Stimulated activated CD8-positive, alpha-beta memory T cell treated with anti-CD3 and anti-CD28 coated beads, Interleukin-7, amount 100 ng/mL, for 48 hours (primary cell): ENCODE results near the gene LIPM.
"Not testable (repeated sequence)": the region's sequence is repeated elsewhere in the genome, so short reads cannot be mapped to it uniquely, and the experiment has no call there.

Experiments used
- DNase-seq, 2 donors: peaks; one replicate each; pipeline ENCODE4 v3.0.0-alpha.2; 2020; ENCODE audit warnings: low read depth in 1 of 2; ENCODE audit errors: extremely low read depth in 1 of 2

Gene LIPM

DNA sequence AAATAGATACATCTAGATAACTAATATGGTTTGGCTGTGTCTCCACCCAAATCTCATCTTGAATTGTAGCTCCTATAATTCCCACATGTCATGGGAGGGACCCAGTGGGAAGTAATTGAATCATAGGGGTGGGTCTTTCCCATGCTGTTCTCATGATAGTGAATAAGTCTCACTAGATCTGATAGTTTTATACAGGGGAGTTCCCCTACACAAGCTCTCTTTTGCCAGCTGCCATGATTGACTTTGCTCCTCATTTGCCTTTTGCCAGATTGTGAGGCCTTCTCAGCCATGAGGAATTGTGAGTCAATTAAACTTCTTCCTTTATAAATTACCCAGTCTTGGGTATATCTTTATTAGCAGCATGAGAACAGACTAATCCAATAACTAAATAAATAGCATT is 35.1 kb downstream of the LIPM start:
- not testable (repeated sequence) for DNase-seq

DNA sequence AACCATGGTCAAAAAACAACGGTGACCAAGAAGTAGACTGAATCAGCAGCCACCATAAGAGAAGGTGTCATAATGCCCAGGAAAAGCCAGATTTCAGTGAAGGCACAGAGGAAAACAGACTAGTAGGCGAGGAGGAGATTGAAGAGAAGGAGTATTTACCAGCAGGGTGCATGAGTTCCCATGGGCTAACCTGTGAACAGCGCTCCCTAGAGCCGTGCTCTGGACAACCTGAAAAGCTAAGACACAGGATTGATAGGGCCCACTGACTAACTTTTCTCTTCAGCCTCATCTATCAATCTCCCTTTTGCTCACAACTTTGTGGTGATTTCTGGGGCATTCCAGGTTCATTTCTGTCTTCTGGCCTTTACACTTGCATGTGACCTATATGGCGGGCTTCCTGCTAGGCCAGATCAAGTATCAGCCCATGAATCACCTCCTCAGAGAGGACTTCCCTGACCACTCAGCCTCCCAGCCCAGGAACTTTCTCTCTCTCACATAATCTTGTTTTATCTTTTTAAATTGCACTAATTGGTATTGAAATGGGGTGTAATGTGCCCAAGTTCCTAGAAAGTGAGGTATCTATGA is 36.3 kb downstream of the LIPM start:
- no peak for DNase-seq

DNA sequence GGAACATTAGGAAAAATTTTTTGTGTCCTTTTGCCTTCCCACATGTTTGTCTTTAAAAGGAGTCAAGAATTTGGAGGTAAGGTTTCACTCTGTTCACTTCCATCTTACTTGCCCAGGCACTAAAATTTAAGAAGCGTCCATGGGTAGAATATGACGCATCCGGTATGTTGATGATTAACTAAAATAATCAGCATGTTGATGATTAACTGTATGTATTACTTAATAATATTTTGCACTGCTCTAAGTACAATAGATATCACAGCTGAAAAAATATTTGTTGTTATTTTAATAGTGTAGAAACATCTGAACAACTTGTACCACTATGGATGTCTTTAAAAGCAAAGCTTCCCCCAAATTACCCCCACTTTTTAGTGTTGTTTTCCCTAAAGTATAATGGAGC is 37.6 kb downstream of the LIPM start:
- DNase-seq: no peak

DNA sequence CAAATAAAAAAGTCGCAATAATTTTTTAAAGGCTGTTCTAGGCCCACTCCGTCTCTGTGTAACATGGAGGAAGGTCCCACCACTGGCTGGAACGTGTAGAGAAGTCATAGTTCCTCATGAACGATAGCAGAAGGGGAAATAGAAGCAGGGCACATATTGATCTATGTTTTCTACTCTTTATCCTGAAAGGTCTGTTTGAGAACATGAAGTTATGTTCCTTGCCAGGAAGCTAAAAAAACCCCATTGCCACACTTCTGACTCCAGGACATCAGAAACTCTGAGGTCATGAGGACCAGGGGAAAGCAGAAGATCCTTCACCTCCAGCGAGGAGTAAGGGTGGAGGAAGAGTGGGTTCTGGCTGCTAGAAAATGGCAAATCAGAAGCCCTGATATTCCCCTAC is 38.4 kb downstream of the LIPM start:
- no peak for DNase-seq

DNA sequence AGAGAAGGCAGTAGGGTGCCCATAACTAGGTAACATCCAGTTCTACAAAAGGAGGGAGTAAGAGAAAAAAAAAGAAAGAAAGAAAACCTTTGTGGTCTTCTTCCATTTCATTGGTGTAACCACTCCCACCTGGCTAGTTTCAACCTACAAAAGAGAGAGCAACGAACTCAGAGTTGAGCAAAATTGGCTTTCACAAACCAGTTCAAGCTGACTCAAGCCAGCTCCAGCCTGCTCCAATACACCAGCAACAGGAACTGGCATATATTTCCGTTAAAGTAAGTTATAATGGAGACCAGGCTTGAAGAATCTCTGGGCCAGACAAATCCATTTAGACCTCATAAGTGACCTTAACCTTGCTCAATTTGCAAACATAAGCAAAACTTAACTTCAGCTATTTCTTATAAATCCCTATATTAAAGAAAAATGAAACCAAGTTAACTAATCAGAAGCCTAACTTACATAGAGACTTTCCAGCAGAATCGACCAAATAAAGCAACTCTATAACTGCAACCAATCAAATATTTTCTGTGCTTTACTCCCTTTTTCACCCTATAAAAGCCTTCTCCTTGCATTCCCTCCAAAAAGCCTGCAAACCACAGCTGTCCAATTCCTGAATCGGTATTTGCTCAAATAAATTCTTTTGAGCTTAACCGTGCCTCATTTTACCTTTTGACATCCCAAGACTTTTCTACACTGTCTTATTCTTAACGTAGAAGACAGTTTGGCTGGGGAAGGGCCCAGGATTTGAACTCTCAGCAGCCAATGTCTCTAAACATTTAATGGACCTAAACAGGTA is 39.0 kb downstream of the LIPM start:
- no peak for DNase-seq

DNA sequence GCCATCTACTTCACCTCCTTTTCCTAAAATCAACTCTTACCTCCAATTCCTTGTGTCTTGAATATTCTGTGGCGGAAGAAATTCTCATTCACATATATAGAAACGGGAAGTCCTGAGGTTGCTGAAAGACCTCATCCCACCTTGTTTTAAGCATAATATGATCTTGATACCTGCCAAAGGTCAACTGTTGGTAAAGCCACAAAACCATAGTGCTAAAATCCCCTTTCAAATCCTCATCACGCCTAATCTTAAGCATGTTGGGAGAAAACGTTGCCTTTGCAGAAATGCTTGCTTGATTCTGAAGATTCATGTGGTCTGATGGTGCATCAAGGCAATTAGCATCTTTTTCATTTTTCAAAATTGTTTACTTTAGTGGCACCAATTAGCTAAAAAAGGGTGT is 40.6 kb downstream of the LIPM start:
- DNase-seq: no peak

DNA sequence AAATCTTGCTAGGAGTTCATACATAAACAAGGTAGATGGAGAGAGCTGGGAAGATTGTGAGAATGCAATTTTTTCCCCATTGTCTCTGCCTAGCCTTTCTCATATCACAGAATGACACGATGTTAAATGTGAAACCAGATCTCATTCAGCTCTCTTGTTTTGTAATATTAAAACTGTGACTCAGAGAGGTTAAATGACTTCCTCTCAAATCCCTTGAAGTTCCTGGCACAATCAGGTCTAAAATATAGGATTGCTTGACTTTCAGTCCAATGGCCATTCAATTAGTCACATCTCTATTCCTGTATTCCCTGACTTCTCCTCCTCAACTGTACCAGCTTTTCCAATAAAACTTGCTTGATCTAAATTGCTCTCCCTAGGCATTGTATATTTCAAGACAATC is 46.0 kb downstream of the LIPM start:
- DNase-seq: no peak

DNA sequence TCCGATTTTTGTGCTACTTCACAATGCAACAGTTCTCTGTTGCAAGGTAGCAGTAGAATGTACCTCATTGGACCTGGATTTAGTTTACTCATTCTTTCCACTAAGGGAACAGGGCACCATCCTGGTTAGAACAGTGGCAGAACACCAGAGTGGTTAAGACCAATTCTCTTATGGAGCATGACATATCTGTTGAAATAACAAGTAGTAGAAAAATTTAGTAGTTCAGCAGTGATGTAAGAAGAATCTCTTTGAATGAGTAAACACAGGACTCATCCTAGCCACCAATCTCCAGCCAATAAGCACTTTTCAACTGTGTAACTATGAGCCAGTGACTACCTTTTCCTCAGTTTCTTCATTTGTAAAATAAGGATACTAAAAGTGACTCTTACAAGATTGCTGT is 46.7 kb downstream of the LIPM start:
- no peak for DNase-seq

DNA sequence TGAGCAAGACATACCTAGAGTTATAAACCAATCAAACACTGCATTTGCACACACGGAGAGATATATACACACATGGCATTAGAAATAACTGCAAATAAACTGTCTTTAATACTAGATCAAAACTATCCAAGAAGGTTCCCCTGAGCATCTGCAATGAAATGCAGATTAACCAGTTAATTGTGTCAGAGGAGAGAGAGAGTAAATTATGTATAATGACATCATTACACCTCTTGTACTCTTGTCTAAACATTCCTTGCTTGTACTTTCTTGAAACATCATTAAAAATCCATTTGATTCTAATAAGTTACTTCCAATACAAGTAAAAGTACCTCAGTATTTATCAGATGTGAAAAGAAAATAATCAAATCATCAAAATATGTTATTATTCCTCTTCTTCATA is 48.2 kb downstream of the LIPM start:
- DNase-seq: no peak

DNA sequence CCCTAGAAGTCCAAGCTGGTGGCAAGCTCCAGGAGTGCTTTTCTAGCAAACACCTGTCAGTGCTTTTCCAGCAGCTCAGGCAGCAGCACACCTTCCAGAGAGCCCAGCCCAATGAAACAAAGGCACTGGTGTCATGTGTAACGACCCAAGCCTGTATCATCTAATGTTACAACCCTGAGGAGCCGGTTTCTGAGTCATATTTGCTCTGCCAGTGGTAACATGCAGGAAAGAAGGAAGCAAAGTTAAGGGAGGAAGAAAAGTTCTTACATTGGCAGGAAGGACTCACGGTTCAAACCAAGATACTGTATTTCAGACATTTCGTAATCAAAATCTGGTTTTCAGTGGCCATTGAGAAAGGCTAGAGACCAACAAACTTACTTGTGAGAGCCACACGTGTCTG is 49.2 kb downstream of the LIPM start, which contains the start of gene ANKRD22:
TSS of gene ANKRD22 (minus strand) at position 139 of the 400 bp plus-strand sequence. CDS start 237 bp downstream, outside the sequence.
- no peak for DNase-seq

DNA sequence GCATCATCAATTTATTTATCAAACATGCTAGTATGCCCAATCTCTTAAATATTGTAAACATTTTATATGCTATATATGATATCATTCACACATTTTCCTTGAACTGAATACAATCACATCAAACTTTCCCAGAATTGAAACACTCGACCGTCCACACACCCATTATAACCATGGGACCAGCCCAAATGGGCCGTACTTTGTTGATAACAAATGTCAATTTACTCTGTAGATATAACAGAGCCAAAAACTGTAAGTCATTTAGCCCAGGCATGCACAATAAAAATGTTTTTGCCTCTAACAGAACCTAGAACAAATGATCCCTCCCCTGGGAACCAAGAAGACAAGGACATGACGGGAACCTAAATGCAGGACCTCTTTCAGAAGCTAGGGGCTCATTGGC is 49.8 kb downstream of the LIPM start:
- no peak for DNase-seq

DNA sequence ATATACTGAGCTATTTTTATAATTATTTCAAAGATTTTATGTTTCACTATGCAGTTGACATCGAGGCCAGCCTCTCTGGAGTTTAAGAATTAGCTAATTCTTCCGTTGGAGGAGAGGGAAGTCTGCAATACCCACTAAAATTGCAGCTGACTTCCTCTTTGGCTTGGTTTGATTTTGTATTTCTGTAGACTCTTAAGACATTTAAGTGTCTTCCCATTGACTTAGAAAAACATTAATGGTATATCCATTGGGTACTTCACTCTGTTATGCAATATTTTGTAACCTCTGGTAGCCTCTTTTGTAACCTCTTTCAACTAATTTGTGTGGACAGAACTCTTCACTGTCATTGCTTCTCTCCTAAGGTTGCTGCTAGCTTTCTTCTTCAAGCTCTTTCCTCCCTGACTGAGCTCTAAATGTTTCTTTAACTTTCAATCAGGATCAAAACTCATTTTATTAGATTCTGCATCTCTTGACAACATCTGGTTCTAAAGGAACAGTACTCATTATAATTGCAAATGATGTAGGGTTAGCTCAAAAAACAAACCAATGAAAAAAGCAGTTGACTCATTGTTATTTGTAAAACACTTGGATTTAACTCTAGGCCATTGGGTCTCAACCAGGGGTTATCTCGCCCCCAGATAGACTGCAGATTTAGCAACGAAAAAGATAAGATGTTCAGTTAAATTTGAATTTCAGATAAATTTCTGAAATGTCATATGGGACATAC is 50.8 kb downstream of the LIPM start:
- no peak for DNase-seq

DNA sequence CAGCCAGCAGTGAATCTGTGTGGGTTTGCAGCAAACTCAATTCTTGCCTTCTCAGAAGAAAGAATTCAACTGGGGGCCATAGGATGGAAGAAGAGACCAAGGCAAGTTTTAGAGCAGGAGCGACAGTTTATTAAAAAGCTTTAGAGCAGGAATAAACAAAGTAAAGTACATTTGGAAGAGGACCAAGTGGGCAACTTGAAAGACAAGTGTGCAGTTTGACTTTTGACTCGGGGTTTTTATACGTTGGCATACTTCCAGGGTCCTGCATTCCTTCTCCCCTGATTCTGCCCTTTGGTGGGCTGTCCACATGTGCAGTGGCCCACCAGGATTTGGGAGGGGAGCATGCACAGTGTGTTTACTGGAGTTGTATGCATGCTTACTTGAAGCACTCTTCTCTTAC is 52.2 kb downstream of the LIPM start:
- DNase-seq: no peak

DNA sequence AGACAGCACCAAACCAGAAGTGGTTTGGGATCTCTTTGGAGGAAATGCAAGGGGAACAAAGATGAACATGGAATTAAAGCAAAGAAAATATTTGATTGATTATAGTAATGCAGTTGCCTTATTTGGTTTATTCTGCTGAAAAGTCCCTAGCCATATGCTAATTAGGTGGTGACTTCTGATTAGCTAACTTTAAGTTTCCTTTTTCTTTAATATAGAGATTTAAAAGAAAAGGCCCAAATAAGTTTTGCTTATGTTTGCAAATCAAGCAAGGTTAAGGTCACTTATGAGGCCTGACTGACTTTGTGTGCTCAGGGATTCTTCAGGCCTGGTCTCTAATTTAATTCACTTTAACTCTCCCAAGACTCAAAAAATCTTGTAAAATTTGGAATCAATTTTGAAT is 55.3 kb downstream of the LIPM start:
- DNase-seq: no peak

DNA sequence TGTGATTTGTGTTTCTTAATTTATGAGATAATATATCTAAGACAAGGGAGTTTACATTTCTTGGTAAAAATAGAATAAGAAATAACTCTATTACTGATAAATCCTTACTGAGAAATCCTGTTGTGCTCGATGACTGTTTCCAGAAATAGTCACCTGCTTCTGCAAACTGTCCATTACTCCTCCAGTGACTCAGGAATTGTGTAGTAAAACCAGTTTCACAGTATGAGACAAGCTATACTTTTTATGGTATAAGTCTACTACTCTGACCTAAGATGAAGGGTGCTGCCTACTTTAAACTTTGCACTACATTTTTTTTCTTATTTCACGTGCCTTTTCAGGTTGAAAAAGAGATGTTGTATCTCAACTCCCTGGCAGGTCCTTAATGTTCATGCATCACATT is 56.0 kb downstream of the LIPM start:
- DNase-seq: no peak

DNA sequence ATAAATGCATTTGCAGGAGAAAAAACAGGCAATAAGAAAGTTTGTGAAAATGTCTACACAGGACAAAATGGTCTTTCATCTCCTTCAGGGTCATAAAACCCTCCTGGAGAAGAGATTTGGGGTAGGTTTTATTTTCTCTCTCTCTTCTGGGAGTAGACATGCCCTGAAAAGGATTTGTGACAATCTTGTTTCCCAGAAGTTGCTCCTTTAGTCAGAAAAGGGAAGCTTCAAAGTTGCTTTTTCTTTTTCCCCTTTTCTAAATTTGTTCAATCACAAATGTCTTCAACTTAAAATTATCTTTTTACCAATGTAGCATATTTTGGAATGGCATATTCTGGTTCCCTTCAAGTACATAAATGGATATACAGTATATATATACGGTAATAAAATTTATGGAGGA is 58.5 kb downstream of the LIPM start:
- no peak for DNase-seq

DNA sequence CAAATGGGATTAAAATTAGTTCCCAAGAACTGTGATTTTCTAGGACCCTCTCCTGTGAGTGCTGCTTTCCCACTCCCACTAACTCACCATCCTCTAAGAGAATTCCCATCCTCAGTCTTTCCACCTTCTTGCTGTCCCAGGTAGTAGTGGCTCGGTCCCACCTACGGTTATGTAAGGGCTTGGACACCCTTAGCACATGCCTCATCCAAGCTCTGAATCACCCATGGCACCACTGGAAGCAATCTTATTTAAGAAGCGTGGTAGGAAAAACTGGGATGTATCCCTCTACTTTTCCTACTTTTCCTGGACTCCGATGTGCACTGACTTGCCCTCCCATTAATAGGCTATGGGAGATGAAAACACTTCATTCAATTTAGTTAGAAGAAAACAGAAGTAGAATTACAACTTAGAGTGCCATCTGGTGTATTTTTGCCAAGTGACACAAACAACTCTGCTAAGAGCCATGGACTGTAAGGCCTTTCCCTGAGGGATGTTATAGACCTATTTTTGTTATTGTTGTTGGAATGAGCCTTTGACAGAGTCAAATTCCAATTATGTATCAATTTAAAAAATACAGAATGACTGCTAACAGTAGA is 62.8 kb downstream of the LIPM start:
- no peak for DNase-seq

DNA sequence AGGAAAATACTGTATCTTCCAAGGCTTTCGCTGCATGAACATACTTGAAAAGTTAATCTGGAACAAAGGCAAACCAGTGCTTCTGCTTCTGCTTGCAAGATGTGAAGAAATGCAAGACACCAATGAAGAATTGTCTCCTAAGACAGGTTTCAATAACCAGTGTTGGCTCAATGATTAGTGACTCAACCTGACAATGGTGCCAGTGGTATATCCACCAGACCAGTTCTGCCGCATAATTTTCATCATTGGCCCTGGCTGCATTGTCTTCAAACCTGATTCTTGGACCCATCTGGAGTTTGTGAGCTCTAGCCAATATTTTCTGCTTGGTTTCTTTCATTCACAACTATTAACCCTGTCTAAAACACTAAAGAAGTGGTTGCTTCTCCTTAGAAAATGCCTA is 63.9 kb downstream of the LIPM start:
- DNase-seq: no peak

DNA sequence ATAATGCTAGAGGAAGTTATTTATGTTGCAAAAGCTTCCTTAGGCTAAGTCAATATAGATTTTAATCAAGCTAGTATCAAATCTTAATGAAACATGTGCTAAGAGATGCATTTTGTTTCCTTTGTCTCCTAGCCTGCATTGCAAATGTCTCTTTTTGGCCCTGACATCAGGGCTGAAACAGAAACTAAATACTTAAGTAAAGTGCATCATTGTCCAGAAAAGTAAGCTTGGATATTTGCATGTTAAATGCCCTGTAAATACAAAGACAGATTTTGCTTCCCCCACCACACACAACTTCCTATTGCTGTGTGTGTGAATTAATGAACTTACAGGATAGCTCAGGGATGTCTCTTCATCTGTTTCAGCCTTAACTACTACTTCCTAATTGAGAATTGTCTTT is 67.6 kb downstream of the LIPM start:
- no peak for DNase-seq
